HG03460 (cell line): ENCODE results near the gene EFNA4.

Source experiments
- ATAC-seq: cut with Tn5 transposase; IDR thresholded peaks from one replicate; pipeline ENCODE4 v1.9.1; 2021; ENCODE audit not compliant: unreplicated experiment

The EFNA4 gene

DNA sequence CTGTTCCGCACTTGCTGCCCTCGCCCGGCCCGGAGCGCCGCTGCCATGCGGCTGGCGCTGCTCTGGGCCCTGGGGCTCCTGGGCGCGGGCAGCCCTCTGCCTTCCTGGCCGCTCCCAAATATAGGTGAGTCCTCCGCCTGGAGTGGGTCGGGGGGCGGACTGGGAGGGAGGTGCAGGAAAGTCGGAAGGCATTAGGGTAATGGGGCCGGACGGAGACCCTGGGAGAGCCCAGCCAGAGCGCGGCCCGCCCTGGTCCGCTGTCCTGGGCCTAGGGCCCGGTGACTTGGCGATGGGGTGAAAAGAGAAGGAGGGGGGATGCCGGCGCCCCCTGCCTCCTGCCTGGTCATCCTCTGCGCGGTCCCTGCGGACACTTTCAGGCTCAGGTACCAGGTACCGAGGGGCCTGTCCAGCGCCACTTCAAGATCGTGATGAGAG, 12.2 kb upstream of the EFNA4 start:
- ATAC-seq: no peak

DNA sequence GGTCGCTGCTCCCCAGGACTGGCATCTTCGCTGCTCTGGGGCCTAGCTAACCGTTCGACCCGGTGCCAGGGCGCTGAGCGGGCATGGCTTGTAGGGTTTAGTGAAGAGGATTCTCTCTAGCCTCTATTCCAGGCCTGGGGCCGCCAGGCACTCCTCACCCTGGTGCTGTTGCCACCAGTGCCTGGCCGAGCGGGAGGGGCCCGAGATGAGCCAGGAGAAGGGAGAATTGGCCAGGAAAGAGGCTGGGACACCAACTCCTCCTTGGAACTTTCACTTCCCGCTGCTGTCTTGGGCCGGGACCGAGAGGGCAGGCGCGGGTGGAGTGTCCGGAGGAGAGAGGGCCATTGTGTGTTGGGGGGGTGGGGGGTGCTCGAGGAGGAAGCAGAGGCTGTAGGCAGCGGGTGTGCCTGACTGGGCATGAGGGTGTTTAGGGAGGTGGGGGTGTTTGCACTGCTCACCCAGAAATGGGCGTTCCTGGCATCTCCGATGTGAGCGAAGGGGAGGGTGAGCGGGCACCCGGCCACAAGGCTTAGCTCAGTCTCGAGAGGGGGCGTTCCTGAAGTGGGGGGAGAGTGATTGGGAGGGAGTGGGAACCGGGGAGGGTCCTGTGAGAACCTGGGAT, 11.7 kb upstream of the EFNA4 start:
- ATAC-seq: no peak

- no peak for ATAC-seq
Observed at GRCh38 chr1:155052439-155053395, 10.8 kb upstream of the EFNA4 start.

DNA sequence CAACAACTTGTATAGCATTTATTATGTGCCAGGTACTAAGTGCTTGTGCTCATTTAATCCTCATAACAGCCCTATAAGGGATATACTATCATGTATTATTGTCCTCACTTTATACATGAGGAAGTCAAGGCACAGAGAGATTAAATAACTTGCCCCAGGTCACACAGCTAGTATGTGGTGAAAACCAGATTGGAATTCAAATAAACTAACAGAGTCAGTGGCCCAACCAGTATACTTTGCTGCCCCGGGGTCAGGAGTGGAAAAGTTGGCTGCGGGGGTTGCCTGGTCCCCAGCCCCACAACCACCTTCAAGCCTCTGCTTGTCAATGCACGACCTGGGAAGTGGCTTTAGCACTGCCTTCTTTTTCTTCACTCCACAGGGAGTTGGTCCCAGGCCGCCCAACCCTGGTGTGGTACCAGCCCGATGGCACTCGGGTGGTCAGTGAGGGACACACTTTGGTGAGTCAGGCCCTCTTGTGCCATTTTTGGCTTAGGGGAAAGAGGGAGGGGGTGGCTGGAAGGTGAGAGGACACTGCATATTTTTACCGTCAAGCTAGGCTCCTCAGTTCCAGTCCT, 9.9 kb upstream of the EFNA4 start:
- no peak for ATAC-seq

DNA sequence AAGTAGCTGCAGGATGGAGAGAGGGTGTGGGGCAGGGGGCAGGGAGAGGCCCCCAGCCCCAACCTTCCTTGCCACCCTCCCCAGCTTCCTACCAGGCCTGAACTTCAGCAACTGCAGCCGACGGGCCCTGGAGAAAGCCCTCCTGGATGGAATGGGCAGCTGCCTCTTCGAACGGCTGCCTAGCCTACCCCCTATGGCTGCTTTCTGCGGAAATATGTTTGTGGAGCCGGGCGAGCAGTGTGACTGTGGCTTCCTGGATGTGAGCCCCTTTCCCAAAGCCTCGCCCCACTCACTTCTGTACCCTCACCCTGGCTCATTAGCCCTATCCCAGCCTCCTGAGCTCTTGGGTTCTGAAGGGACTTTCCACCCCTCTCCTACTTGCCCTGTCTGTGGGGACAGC, 6.4 kb upstream of the EFNA4 start:
- no peak for ATAC-seq

GRCh38 chr1:155057788-155058211, 5.7 kb upstream of the EFNA4 start:
- no peak for ATAC-seq

GRCh38 chr1:155060736-155061135, 2.8 kb upstream of the EFNA4 start:
- ATAC-seq: no peak

- ATAC-seq: no peak
Observed at GRCh38 chr1:155061381-155062150, 2.0 kb upstream of the EFNA4 start.

DNA sequence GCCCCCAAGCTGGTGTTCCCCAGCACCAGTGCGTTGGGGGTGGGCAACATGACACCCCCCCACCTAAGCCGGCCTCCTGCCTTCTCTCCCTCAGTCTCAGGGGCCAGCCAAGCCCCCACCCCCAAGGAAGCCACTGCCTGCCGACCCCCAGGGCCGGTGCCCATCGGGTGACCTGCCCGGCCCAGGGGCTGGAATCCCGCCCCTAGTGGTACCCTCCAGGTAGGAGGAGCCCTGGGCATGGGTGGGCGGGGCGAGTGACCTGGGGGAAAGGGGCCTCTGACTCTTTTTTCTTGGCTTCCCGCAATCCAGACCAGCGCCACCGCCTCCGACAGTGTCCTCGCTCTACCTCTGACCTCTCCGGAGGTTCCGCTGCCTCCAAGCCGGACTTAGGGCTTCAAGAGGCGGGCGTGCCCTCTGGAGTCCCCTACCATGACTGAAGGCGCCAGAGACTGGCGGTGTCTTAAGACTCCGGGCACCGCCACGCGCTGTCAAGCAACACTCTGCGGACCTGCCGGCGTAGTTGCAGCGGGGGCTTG, 1.3 kb upstream of the EFNA4 start:
- ATAC-seq: no peak

- ATAC-seq: no peak
Observed at GRCh38 chr1:155062702-155063411, 683 bp upstream of the EFNA4 start.

- no peak for ATAC-seq
Observed at GRCh38 chr1:155064111-155064831, 731 bp downstream of the EFNA4 start.

- no peak for ATAC-seq
Observed at GRCh38 chr1:155064832-155065429, 1.4 kb downstream of the EFNA4 start.

- ATAC-seq: no peak
Observed at GRCh38 chr1:155066777-155067176, 3.2 kb downstream of the EFNA4 start.

- no peak for ATAC-seq
Observed at GRCh38 chr1:155068599-155068998, 5.1 kb downstream of the EFNA4 start.

GRCh38 chr1:155069551-155070157, 6.1 kb downstream of the EFNA4 start:
- ATAC-seq: no peak

DNA sequence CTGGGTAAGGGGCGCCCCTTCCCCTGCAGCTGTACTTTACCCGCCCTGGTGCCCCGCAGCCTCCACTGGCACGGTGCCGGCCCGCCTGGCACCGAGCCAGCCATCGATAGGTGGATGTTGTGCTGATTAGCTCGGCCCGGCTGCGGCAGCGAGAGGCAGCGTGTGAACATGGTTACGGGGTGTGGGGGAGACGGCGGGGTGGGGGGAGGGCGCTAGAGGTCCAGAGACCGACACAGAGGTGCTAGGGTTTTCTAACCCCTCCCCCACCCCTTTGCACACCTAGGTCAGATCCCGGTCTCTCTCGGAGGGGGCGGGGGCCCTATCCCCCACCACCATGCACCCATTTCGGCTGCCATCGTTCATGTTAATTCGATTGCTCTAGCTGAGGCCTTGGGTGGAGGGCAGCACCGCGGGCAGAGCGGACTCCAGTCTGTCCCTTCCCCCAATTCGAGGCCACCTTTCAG, 6.7 kb downstream of the EFNA4 start:
- no peak for ATAC-seq

DNA sequence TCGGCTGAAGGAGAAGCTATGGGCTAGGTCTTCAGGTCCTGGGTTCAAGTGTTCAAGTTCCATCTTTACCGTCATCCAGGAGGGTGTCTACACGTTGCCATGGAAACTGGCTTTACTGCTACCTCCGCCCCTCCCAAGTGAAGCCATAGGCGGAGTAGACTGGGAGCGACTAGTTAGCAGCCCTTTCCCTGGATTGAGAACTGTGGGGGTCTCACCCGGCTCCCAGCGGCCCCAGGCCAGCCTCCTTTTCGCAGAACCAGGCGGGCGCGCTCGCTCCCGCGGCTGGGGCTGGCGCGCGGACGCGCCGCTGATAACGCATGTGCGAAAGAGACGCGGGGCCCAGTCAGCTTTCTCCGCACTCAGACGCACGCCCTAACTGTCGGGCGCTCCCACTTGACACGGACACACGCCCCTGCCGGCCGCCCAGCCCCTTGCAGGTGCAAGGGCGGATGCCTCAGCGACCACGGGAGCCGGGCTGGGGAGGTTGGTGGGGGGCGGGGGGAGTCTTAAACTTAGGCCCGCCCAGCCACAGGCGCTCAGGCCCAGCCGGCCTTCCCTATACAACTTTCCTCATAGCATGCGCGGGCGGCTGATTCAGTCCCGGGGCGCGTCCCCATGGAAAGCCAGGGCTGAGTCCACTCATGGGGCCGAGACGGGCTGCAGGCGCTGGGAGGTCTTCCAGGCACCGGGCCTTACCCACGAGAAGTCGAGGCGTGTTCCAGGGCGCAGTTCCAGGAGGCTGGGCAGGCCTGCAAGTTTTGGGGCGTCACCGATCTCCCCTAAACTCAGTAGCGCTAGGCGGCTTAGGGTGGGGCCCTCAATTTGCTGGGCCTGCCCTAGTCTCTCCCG, 7.4 kb downstream of the EFNA4 start:
- peak; percentile 75 for ATAC-seq

- ATAC-seq: no peak
Observed at GRCh38 chr1:155071701-155072100, 8.2 kb downstream of the EFNA4 start.
